ENCODE measurements around the gene SEH1L. TPM values are rescaled to one million over a fixed set of nuclear protein-coding genes. Genes with fewer than 3 reads are reported as not detected.

The SEH1L gene
- total and polyA plus RNA-seq, 12 donors: 11.0 to 24.6 (median 17.7) TPM

- TF ChIP-seq, protein P1, sequence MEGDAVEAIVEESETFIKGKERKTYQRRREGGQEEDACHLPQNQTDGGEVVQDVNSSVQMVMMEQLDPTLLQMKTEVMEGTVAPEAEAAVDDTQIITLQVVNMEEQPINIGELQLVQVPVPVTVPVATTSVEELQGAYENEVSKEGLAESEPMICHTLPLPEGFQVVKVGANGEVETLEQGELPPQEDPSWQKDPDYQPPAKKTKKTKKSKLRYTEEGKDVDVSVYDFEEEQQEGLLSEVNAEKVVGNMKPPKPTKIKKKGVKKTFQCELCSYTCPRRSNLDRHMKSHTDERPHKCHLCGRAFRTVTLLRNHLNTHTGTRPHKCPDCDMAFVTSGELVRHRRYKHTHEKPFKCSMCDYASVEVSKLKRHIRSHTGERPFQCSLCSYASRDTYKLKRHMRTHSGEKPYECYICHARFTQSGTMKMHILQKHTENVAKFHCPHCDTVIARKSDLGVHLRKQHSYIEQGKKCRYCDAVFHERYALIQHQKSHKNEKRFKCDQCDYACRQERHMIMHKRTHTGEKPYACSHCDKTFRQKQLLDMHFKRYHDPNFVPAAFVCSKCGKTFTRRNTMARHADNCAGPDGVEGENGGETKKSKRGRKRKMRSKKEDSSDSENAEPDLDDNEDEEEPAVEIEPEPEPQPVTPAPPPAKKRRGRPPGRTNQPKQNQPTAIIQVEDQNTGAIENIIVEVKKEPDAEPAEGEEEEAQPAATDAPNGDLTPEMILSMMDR (IDR thresholded peaks at IDR 0.05): no peak
- intact Hi-C loops (cut with DNase I): no loop called here
- no peak for ATAC-seq
These were observed 19.6 kb upstream of the SEH1L start for GRCh38 chr18:12928206-12928605.

GRCh38 chr18:12928641-12929040 lies 19.2 kb upstream of the SEH1L start:
- WGBS, 2 donors: 78 to 79% methylated on average over 5 of the region's 5 CpGs
- ATAC-seq: no peak
- Histone ChIP-seq H3K4me3 (no peak overlapping the region), H3K36me3 (no peaks in the 10 kb centered on the region), H3K27me3 (no peaks in the 10 kb centered on the region), H3K9me3 (no peaks in the 10 kb centered on the region), H3K27ac (no peak overlapping the region), H3K4me1 (no peaks in the 10 kb centered on the region)
- DNase-seq: no peak
- TF ChIP-seq, protein P1 (IDR thresholded peaks at IDR 0.05): no peak
- intact Hi-C loops (cut with DNase I): no loop called here

More at GRCh38 chr18:12928206-12928605, 19.6 kb upstream of the SEH1L start:
- DNase-seq: no peak
- H3K36me3 ChIP-seq: no peaks in the 10 kb centered on the region
- no peak overlapping the region for H3K27ac ChIP-seq
- H3K4me3 ChIP-seq: no peak overlapping the region
- 76% methylated on average over 4 of the region's 4 CpGs for WGBS, 2 donors
- H3K9me3 ChIP-seq: no peaks in the 10 kb centered on the region
- no peaks in the 10 kb centered on the region for H3K27me3 ChIP-seq
- no peaks in the 10 kb centered on the region for H3K4me1 ChIP-seq

DNA sequence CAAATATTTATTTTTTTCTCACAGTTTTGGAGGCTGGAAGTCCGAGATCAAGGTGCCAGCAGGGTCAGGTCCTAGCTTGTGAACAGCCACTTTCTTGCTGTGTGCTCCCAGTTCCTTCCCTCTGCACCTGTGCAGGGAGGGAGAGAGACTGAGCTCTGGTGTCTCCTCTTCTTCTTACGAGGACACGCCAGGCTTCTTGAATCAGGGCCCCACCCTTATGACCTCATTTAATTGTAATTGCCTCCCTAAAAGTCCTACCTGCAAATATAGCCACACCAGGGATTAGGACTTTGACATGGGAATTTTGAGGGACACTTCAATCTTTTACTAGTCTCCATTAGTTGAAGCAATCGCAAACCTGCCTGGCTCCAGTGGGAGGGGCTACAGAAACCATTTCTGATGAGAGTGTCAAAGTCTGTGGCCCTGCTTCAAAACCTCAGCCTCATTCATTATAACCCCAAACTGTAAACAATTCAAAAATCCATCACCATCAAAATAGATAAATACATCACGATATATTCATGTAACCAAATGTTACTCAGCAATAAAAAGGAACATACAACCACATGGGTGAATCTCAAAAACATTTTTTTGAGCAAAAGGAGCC lies 18.2 kb upstream of the SEH1L start:
- no peaks in the 10 kb centered on the region for H3K27me3 ChIP-seq
- no peak overlapping the region for H3K4me3 ChIP-seq
- no peaks in the 10 kb centered on the region for H3K9me3 ChIP-seq
- no peak for DNase-seq
- no peak overlapping the region for H3K27ac ChIP-seq
- H3K36me3 ChIP-seq: no peaks in the 10 kb centered on the region
- WGBS, 2 donors: 79 to 84% methylated on average over 5 of the region's 5 CpGs
- ATAC-seq: no peak
- TF ChIP-seq, protein P1 (IDR thresholded peaks at IDR 0.05): no peak
- H3K4me1 ChIP-seq: peaks cover 0 to 5% (median 0%) of the 10 kb centered on the region in 9 donors
- intact Hi-C loops (cut with DNase I): loop anchor here in 7 of 10 donors (5.0 to 10.0 kb wide), 6 partner anchors 37 to 555 kb away; partner anchors contain the start of gene AFG3L2 (in 1 of the 7)

GRCh38 chr18:12930376-12930775 lies 17.4 kb upstream of the SEH1L start:
- no peaks in the 10 kb centered on the region for H3K27me3 ChIP-seq
- 85% methylated on average over 3 of the region's 3 CpGs for WGBS, 2 donors
- no peaks in the 10 kb centered on the region for H3K36me3 ChIP-seq
- peaks cover 0 to 8% (median 0%) of the 10 kb centered on the region in 9 donors for H3K4me1 ChIP-seq
- ATAC-seq (no peak), DNase-seq (no peak)
- TF ChIP-seq, protein P1 (IDR thresholded peaks at IDR 0.05): no peak
- no peak overlapping the region for H3K27ac ChIP-seq
- intact Hi-C loops (cut with DNase I): loop anchor here in 7 of 10 donors (5.0 to 10.0 kb wide), 6 partner anchors 38 to 556 kb away; partner anchors contain the start of gene AFG3L2 (in 1 of the 7)
- H3K4me3 ChIP-seq: no peak overlapping the region
- no peaks in the 10 kb centered on the region for H3K9me3 ChIP-seq

Data from heart right ventricle (tissue), 16 donors.